ENCODE measurements around the gene NOTUM. TPM values are rescaled to one million over a fixed set of nuclear protein-coding genes. Genes with fewer than 3 reads are reported as not detected.

NOTUM gene
- total RNA-seq, 4 donors from 2014 or later = 1.7 to 1.8 (median 1.7) TPM; not detected in 1

DNA sequence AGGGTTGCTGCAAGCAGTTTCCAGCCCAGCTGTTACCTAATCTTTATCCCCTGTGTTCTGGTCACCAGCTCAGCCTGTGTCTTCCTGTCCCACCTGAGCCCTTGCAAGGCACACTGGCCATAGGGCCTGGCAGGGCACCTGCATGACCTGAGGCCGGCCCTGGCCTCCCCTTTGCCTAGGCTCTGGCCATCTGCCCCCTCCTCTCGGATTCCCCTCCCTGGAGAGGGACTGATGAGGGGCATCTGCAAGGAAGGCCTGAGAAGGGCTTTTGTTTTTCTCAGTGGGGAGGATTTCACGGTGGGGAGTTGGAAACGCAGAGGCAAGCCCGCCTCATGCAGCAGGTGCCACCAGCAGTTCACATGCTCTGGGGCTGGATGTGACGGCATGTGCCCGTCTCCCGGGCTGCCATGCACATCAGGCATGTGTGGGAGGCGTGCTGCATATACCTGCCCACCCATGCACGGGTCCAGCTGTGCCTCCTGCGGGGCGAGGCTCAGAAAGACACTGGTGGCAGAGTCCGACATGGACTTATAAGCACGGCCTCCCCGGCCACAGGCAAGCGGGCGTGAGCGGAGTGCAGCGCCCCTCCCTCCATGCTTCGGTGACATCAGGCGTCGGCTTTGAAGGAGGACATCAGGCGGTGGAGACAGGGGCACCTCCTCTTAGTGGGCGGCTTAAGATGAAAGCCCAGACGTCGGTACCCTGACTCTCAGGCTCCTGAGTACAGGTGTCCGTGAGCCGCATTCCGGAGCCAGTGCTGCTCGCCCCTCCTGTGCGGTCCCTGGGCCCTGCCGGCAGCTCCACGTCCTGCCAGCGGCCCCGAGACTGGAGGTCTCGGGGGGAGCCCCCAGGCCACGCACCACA, 33.0 kb upstream of the NOTUM start:
- peaks cover 0 to 4% of the 10 kb centered on the region in 2 donors for H3K36me3 ChIP-seq
- H3K27ac ChIP-seq = no peak overlapping the region
- DNase-seq (no peak), ATAC-seq (no peak)
- peaks cover 17 to 36% of the 10 kb centered on the region in 2 donors for H3K4me1 ChIP-seq
- in situ Hi-C loops (cut with MboI; ENCODE audit: low sequenced_read_pairs in 4 of 4) = no loop called here
- TF ChIP-seq, protein P1, sequence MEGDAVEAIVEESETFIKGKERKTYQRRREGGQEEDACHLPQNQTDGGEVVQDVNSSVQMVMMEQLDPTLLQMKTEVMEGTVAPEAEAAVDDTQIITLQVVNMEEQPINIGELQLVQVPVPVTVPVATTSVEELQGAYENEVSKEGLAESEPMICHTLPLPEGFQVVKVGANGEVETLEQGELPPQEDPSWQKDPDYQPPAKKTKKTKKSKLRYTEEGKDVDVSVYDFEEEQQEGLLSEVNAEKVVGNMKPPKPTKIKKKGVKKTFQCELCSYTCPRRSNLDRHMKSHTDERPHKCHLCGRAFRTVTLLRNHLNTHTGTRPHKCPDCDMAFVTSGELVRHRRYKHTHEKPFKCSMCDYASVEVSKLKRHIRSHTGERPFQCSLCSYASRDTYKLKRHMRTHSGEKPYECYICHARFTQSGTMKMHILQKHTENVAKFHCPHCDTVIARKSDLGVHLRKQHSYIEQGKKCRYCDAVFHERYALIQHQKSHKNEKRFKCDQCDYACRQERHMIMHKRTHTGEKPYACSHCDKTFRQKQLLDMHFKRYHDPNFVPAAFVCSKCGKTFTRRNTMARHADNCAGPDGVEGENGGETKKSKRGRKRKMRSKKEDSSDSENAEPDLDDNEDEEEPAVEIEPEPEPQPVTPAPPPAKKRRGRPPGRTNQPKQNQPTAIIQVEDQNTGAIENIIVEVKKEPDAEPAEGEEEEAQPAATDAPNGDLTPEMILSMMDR (IDR thresholded peaks at IDR 0.05 in 4 of 5, conservative IDR thresholded peaks at IDR 0.05 in 1 of 5) = no peak
- TF ChIP-seq POLR2A (IDR thresholded peaks at IDR 0.05) = no peak
- no peaks in the 10 kb centered on the region for H3K27me3 ChIP-seq
- H3K4me3 ChIP-seq = no peak overlapping the region
- H3K9me3 ChIP-seq = no peaks in the 10 kb centered on the region
- intact Hi-C loops (cut with DNase I; ENCODE audit: low total_unique reads) = no loop called here

DNA sequence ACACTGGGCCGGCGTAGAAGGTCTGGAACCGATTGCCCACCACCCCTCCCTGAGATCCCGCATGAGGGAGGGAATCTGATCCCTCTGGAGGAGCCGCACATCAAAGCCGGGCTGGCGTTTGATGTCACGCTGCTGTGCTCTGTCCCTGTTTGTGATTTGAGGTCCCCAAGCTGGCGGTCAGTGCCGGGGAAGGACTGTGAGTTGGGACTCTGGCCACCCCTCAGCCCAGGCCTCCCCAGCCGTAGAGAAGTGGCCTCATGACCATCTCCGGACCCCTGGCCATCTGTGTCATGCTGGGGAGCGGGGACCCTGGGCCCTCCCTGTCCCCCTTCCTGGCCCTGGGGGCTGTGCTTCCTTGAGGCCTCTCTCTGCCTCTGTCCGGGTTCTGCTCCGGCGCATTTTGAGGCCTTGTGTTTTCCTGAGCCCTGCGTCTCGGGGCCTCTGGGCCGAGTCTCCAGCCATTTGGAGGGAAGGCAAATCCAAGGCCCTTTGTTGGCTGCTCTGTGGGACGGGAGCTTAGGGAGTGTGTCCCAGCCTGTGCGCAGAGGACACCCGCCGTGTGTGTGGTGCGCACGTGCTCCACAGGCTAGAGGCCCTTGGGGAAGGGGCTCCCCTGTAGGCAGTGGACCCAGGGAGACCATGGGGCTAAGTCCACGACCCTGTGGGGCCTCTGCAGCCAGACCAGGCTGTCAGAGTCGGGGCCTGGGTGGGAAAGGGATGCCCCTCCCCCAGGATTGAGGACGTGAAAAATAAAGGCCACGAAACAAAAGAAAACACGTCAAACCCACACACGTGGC, 31.5 kb upstream of the NOTUM start:
- DNase-seq = no peak
- Histone ChIP-seq H3K27ac (peak overlapping the region; percentile 84 to 87 (median 86)), H3K4me3 (peak overlapping the region; percentile 32 to 59 (median 34)), H3K27me3 (no peaks in the 10 kb centered on the region), H3K36me3 (peaks cover 0 to 4% of the 10 kb centered on the region in 2 donors), H3K4me1 (peaks cover 17 to 23% of the 10 kb centered on the region in 2 donors), H3K9me3 (no peaks in the 10 kb centered on the region)
- in situ Hi-C loops (cut with MboI; ENCODE audit: low sequenced_read_pairs in 4 of 4) = no loop called here
- intact Hi-C loops (cut with DNase I; ENCODE audit: low total_unique reads) = no loop called here
- no peak for TF ChIP-seq POLR2A (IDR thresholded peaks at IDR 0.05)
- TF ChIP-seq, protein P1 (IDR thresholded peaks at IDR 0.05 in 4 of 5, conservative IDR thresholded peaks at IDR 0.05 in 1 of 5) = no peak
- peak; percentile 19 to 39 for ATAC-seq

DNA sequence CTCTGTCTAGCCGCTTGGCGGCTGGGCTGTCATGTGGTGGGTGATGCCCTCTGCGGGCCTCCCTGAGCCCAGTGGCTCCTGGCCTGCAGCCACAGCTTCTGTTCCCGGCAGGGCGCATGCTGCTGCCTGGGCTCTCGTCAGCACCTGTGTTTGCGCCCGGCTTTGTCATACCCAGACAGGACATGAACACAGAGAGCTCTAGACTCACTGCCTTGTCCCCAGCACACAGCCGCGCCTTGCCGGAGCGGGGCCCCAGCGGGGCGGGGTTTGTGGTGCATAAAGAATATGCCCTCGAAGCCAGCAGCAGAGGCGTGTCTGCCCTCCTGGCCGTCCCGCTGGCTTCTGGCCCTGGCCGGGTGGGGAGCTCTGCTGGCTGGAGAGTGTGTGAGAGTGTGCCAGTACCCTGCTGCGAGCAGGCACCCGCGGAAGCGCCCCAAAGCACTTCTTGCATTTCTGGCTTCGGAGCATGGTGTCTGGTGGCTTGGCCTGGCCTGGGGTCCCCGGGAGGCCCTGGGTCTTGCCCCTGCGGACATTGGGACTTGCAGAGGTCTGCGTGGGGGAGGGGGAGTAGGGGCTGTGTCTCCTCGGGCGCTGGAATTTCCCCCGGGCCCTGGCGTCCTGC, 30.8 kb upstream of the NOTUM start:
- H3K4me3 ChIP-seq = peak overlapping the region; percentile 32 to 59 (median 34)
- DNase-seq (peak; percentile 82 to 93), ATAC-seq (peak; percentile 93 to 94)
- H3K27ac ChIP-seq = peak overlapping the region; percentile 84 to 87 (median 86)
- intact Hi-C loops (cut with DNase I; ENCODE audit: low total_unique reads) = loop anchor here (1.0 kb wide), 1 partner anchor 32 kb away; no protein-coding TSS in a partner anchor
- peak; percentile 29 to 37 for TF ChIP-seq POLR2A (IDR thresholded peaks at IDR 0.05)
- TF ChIP-seq, protein P1 (IDR thresholded peaks at IDR 0.05 in 4 of 5, conservative IDR thresholded peaks at IDR 0.05 in 1 of 5) = peak in 1 of 5 experiments; percentile 20
- no peaks in the 10 kb centered on the region for H3K27me3 ChIP-seq
- H3K9me3 ChIP-seq = no peaks in the 10 kb centered on the region
- in situ Hi-C loops (cut with MboI; ENCODE audit: low sequenced_read_pairs in 4 of 4) = no loop called here
- peaks cover 0 to 11% of the 10 kb centered on the region in 2 donors for H3K36me3 ChIP-seq
- H3K4me1 ChIP-seq = peaks cover 17 to 23% of the 10 kb centered on the region in 2 donors

DNA sequence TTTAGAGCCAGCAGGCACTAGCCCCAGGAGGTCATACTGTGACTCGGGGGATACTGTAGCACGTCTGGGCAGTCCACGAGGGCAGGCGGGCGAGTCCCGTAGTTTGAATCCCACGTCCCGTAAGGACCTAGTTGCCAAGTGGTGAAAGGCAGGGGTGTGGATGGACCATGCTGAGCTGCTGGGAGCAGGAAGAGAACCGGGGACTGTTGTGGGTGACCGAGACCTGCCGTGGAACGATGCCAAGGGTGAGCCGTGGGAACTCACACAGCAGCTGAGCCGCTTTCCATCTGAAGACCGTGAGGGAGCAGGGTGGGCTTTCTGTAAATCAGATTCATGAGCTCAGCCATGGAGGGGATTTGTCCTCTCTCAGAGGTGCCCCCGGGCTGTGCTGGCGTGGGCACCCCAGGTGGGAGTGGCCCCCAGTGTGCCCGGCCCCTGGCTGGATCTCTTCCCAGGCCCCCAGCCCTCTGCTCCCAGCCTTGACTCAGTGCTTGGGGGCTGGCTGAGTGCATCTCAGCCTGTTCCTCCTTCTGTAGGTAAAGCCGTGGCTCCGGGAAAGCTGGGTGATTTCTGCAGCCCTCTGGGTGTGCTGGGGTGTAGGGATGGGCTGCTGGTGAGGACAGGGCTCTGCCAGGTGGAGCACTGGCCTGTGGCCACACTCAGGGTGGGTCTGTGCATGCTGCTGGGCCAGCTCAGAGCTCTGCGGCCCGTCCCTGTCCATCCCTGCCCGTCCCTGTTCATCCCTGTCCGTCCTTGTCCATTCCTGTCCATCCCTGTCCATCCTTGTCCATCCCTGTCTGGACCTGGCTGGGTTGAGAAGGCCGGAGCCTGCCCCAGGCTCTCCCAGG, 30.1 kb upstream of the NOTUM start:
- intact Hi-C loops (cut with DNase I; ENCODE audit: low total_unique reads) (loop anchor here (1.0 kb wide), 1 partner anchor 32 kb away; no protein-coding TSS in a partner anchor), in situ Hi-C loops (cut with MboI; ENCODE audit: low sequenced_read_pairs in 4 of 4) (no loop called here)
- Histone ChIP-seq H3K4me3 (peak overlapping the region in 1 of 4 donors; percentile 32), H3K9me3 (no peaks in the 10 kb centered on the region), H3K27me3 (no peaks in the 10 kb centered on the region), H3K27ac (peak overlapping the region; percentile 84 to 87 (median 86)), H3K4me1 (peaks cover 17 to 23% of the 10 kb centered on the region in 2 donors), H3K36me3 (peaks cover 0 to 13% of the 10 kb centered on the region in 2 donors)
- TF ChIP-seq, protein P1 (IDR thresholded peaks at IDR 0.05 in 4 of 5, conservative IDR thresholded peaks at IDR 0.05 in 1 of 5) = no peak
- no peak for TF ChIP-seq POLR2A (IDR thresholded peaks at IDR 0.05)
- ATAC-seq (peak in 1 of 2 donors; percentile 2), DNase-seq (no peak)

Measured in gastrocnemius medialis (tissue), 4 donors.